ENCODE measurements around the gene FRMD3. TPM values are rescaled to one million over a fixed set of nuclear protein-coding genes. Genes with fewer than 3 reads are reported as not detected.

Gene FRMD3
- total RNA-seq, 1 donor from 2014 or later = 0.65 TPM

GRCh38 chr9:83468821-83469220, 69.4 kb downstream of the FRMD3 start:
- no peaks in the 10 kb centered on the region for H3K9me3 Mint-ChIP-seq (ENCODE audit: low read depth)
- H3K27me3 Mint-ChIP-seq = peaks cover 13% of the 10 kb centered on the region
- H3K36me3 Mint-ChIP-seq (ENCODE audit: insufficient read depth) = no peaks in the 10 kb centered on the region
- H3K27ac Mint-ChIP-seq = no peak overlapping the region
- no peak for TF ChIP-seq CTCF (IDR thresholded peaks at IDR 0.05; ENCODE audit: unreplicated experiment)
- H3K4me1 Mint-ChIP-seq (ENCODE audit: low read depth) = no peaks in the 10 kb centered on the region
- H3K4me3 Mint-ChIP-seq (ENCODE audit: low read depth) = no peak overlapping the region
- no peak for DNase-seq (ENCODE audit: low spot score, unreplicated experiment)

GRCh38 chr9:83466877-83467276, 71.3 kb downstream of the FRMD3 start:
- Mint-ChIP-seq H3K4me3 (ENCODE audit: low read depth) (no peak overlapping the region), H3K27ac (no peak overlapping the region), H3K36me3 (ENCODE audit: insufficient read depth) (no peaks in the 10 kb centered on the region), H3K27me3 (peaks cover 13% of the 10 kb centered on the region), H3K9me3 (ENCODE audit: low read depth) (no peaks in the 10 kb centered on the region), H3K4me1 (ENCODE audit: low read depth) (no peaks in the 10 kb centered on the region)
- TF ChIP-seq CTCF (IDR thresholded peaks at IDR 0.05; ENCODE audit: unreplicated experiment) = no peak
- no peak for DNase-seq (ENCODE audit: low spot score, unreplicated experiment)

- Mint-ChIP-seq H3K4me3 (ENCODE audit: low read depth) (no peak overlapping the region), H3K27me3 (peaks cover 13% of the 10 kb centered on the region), H3K36me3 (ENCODE audit: insufficient read depth) (no peaks in the 10 kb centered on the region), H3K27ac (no peak overlapping the region), H3K9me3 (ENCODE audit: low read depth) (peaks cover under 1% of the 10 kb centered on the region), H3K4me1 (ENCODE audit: low read depth) (no peaks in the 10 kb centered on the region)
- no peak for DNase-seq (ENCODE audit: low spot score, unreplicated experiment)
- no peak for TF ChIP-seq CTCF (IDR thresholded peaks at IDR 0.05; ENCODE audit: unreplicated experiment)
Measured at GRCh38 chr9:83466351-83466750, 71.8 kb downstream of the FRMD3 start.

GRCh38 chr9:83459830-83460229, 78.4 kb downstream of the FRMD3 start:
- no peak for DNase-seq (ENCODE audit: low spot score, unreplicated experiment)
- Mint-ChIP-seq H3K27me3 (no peaks in the 10 kb centered on the region), H3K9me3 (ENCODE audit: low read depth) (peaks cover 7% of the 10 kb centered on the region), H3K4me1 (ENCODE audit: low read depth) (no peaks in the 10 kb centered on the region), H3K4me3 (ENCODE audit: low read depth) (no peak overlapping the region), H3K27ac (no peak overlapping the region), H3K36me3 (ENCODE audit: insufficient read depth) (no peaks in the 10 kb centered on the region)
- no peak for TF ChIP-seq CTCF (IDR thresholded peaks at IDR 0.05; ENCODE audit: unreplicated experiment)

- no peak for TF ChIP-seq CTCF (IDR thresholded peaks at IDR 0.05; ENCODE audit: unreplicated experiment)
- Mint-ChIP-seq H3K9me3 (ENCODE audit: low read depth) (peaks cover 7% of the 10 kb centered on the region), H3K27ac (no peak overlapping the region), H3K36me3 (ENCODE audit: insufficient read depth) (no peaks in the 10 kb centered on the region), H3K4me1 (ENCODE audit: low read depth) (no peaks in the 10 kb centered on the region), H3K27me3 (no peaks in the 10 kb centered on the region), H3K4me3 (ENCODE audit: low read depth) (no peak overlapping the region)
- DNase-seq (ENCODE audit: low spot score, unreplicated experiment) = no peak
Measured at GRCh38 chr9:83458530-83458929, 79.7 kb downstream of the FRMD3 start.

Data from progenitor cell of endocrine pancreas (in vitro differentiated cells).